Calu3 (cell line): ENCODE measurements around the gene RCAN3. TPM values are rescaled to one million over a fixed set of nuclear protein-coding genes. Genes with fewer than 3 reads are reported as not detected.

ENCODE experiments used
- BruUV-seq: library from RNA; stranded (reverse); fragments of 400-500 nt; replicated peaks from 2 replicates; lab custom pipeline; 2021; lab: Mats Ljungman, UMichigan
- CTCF ChIA-PET: fragments of 300-600 bp; sonication (Branson Sonifier 250); formaldehyde crosslinking; loops from one replicate; lab custom pipeline; 2022; ENCODE audit warnings: antibody characterized with exemption; lab: Charles Lee
- DNase-seq: peaks from one replicate; pipeline ENCODE4 v3.0.0; 2022
- H3K27ac Mint-ChIP-seq: one replicate; pipeline ENCODE4 v1.8.0; 2022; ENCODE audit warnings: mixed read lengths; ENCODE audit not compliant: unreplicated experiment
- H3K27me3 Mint-ChIP-seq: one replicate; pipeline ENCODE4 v1.8.0; 2022; ENCODE audit warnings: mixed read lengths; ENCODE audit not compliant: unreplicated experiment
- H3K36me3 Mint-ChIP-seq: one replicate; pipeline ENCODE4 v1.8.0; 2022; ENCODE audit warnings: mild to moderate bottlenecking, moderate library complexity, mixed read lengths; ENCODE audit not compliant: insufficient read depth, unreplicated experiment
- H3K4me1 Mint-ChIP-seq: one replicate; pipeline ENCODE4 v1.8.0; 2022; ENCODE audit warnings: mild to moderate bottlenecking, low read depth, mixed read lengths; ENCODE audit not compliant: unreplicated experiment
- H3K4me3 Mint-ChIP-seq: one replicate; pipeline ENCODE4 v1.8.0; 2022; ENCODE audit warnings: mild to moderate bottlenecking, low read depth, moderate library complexity, mixed read lengths; ENCODE audit not compliant: unreplicated experiment
- H3K9me3 Mint-ChIP-seq: one replicate; pipeline ENCODE4 v1.8.0; 2022; ENCODE audit warnings: low read depth, mixed read lengths; ENCODE audit not compliant: unreplicated experiment
- CTCF ChIP-seq: fragments of 200-600 bp; IDR thresholded peaks from one replicate; pipeline ENCODE4 v1.8.0; 2022; ENCODE audit warnings: antibody characterized with exemption; ENCODE audit not compliant: unreplicated experiment
- intact Hi-C: fragments of 100-400 bp; cut with micrococcal nuclease; formaldehyde crosslinking; loops from one replicate; pipeline ENCODE4 v1.10.0; 2022; ENCODE audit not compliant: unreplicated experiment
- total RNA-seq: library from RNA; stranded (reverse); gene quantifications from 2 replicates; pipeline ENCODE4 v1.2.3, GENCODE V29; 2022

Gene RCAN3
- total RNA-seq, 1 experiment from 2014 or later = 15.3 TPM

GRCh38 chr1:24503059-24503751 is 569 bp downstream of the RCAN3 start:
- no TSS peak for BruUV-seq
- H3K9me3 Mint-ChIP-seq = no peaks in the 10 kb centered on the region
- peak overlapping the region; percentile 66 for H3K27ac Mint-ChIP-seq
- CTCF ChIA-PET = interaction anchor here (0.9 kb wide), 1 partner anchor 88 kb away, joined by 3 read pairs; the partner anchor contains the start of gene NIPAL3
- intact Hi-C loops = loop anchor here (10.0 kb wide), 1 partner anchor 88 kb away; the partner anchor contains the start of genes NIPAL3 and STPG1
- peaks cover 29% of the 10 kb centered on the region for H3K4me1 Mint-ChIP-seq
- no peaks in the 10 kb centered on the region for H3K27me3 Mint-ChIP-seq
- DNase-seq = peak; percentile 10
- TF ChIP-seq CTCF = no peak
- peak overlapping the region; percentile 79 for H3K4me3 Mint-ChIP-seq
- peaks cover 15% of the 10 kb centered on the region for H3K36me3 Mint-ChIP-seq

- intact Hi-C loops = loop anchor here (10.0 kb wide), 1 partner anchor 89 kb away; the partner anchor contains the start of genes NIPAL3 and STPG1
- Mint-ChIP-seq H3K36me3 (peaks cover 15% of the 10 kb centered on the region), H3K27ac (peak overlapping the region; percentile 66), H3K27me3 (no peaks in the 10 kb centered on the region), H3K4me1 (peaks cover 34% of the 10 kb centered on the region), H3K4me3 (peak overlapping the region; percentile 79), H3K9me3 (no peaks in the 10 kb centered on the region)
- CTCF ChIA-PET = interaction anchor here (0.6 kb wide), 1 partner anchor 600 kb away, joined by 3 read pairs; no protein-coding TSS in a partner anchor
- TF ChIP-seq CTCF = no peak
- no TSS peak for BruUV-seq
- no peak for DNase-seq
Observed at GRCh38 chr1:24503870-24504523, 1.4 kb downstream of the RCAN3 start.

GRCh38 chr1:24504560-24504959 is 1.9 kb downstream of the RCAN3 start:
- Mint-ChIP-seq H3K9me3 (no peaks in the 10 kb centered on the region), H3K4me1 (peaks cover 34% of the 10 kb centered on the region), H3K27ac (no peak overlapping the region), H3K36me3 (peaks cover 15% of the 10 kb centered on the region), H3K4me3 (peak overlapping the region; percentile 79), H3K27me3 (no peaks in the 10 kb centered on the region)
- DNase-seq = no peak
- CTCF ChIA-PET = interaction anchor here (0.7 kb wide), 1 partner anchor 112 kb away, joined by 3 read pairs; no protein-coding TSS in a partner anchor
- intact Hi-C loops = loop anchor here (10.0 kb wide), 1 partner anchor 90 kb away; the partner anchor contains the start of genes NIPAL3 and STPG1
- BruUV-seq = no TSS peak
- TF ChIP-seq CTCF = no peak

- Mint-ChIP-seq H3K27ac (no peak overlapping the region), H3K36me3 (peaks cover 15% of the 10 kb centered on the region), H3K27me3 (no peaks in the 10 kb centered on the region), H3K4me1 (peaks cover 34% of the 10 kb centered on the region), H3K9me3 (no peaks in the 10 kb centered on the region), H3K4me3 (no peak overlapping the region)
- no TSS peak for BruUV-seq
- intact Hi-C loops = loop anchor here (10.0 kb wide), 1 partner anchor 91 kb away; the partner anchor contains the start of genes NIPAL3 and STPG1
- no peak for DNase-seq
- CTCF ChIA-PET = no interaction called here
- TF ChIP-seq CTCF = no peak
Observed at GRCh38 chr1:24505816-24506215, 3.2 kb downstream of the RCAN3 start.
